GM12874 (cell line): ENCODE measurements around the gene P4HA2.

Experiments used
- TF ChIP-seq, protein P1 (sequence below): IDR thresholded peaks from 2 replicates; pipeline ENCODE4 v1.5.1; 2011; ENCODE audit warnings: low read depth, mild to moderate bottlenecking, control low read depth, low read length, moderate library complexity; ENCODE audit not compliant: insufficient read depth

Gene P4HA2

DNA sequence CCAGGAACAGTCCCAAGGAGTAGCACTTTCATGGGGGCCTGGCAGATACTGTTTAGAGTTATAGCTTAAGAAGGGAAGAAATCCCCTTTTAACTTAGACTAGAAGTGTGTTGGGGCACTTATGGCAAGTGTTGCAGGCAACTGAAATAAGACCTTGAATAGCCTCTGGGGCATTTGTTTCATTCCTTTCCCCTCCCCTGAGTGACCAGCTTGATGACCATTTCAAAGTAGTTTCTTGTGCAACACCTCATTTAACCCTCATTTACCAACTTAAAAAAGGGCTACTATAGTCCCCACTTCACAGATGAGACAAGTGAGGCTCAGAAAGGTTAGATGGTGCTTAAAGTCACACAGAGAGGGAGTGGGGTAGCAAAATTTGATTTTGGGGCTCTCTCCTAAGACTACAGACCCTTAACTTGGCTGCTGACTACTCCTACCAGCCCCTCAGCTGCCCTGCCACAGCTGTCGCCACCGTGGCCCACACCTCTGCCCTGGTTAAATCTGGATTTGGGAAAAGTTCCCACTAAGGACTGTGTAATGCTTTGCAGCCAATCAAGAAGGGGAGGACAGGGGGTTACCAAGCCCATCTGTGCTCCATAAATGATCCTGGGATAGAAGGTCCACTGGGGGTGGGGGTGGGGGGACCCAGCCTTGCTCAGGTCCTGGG, 35.4 kb upstream of the P4HA2 start:
- TF ChIP-seq, protein P1, sequence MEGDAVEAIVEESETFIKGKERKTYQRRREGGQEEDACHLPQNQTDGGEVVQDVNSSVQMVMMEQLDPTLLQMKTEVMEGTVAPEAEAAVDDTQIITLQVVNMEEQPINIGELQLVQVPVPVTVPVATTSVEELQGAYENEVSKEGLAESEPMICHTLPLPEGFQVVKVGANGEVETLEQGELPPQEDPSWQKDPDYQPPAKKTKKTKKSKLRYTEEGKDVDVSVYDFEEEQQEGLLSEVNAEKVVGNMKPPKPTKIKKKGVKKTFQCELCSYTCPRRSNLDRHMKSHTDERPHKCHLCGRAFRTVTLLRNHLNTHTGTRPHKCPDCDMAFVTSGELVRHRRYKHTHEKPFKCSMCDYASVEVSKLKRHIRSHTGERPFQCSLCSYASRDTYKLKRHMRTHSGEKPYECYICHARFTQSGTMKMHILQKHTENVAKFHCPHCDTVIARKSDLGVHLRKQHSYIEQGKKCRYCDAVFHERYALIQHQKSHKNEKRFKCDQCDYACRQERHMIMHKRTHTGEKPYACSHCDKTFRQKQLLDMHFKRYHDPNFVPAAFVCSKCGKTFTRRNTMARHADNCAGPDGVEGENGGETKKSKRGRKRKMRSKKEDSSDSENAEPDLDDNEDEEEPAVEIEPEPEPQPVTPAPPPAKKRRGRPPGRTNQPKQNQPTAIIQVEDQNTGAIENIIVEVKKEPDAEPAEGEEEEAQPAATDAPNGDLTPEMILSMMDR = no peak

DNA sequence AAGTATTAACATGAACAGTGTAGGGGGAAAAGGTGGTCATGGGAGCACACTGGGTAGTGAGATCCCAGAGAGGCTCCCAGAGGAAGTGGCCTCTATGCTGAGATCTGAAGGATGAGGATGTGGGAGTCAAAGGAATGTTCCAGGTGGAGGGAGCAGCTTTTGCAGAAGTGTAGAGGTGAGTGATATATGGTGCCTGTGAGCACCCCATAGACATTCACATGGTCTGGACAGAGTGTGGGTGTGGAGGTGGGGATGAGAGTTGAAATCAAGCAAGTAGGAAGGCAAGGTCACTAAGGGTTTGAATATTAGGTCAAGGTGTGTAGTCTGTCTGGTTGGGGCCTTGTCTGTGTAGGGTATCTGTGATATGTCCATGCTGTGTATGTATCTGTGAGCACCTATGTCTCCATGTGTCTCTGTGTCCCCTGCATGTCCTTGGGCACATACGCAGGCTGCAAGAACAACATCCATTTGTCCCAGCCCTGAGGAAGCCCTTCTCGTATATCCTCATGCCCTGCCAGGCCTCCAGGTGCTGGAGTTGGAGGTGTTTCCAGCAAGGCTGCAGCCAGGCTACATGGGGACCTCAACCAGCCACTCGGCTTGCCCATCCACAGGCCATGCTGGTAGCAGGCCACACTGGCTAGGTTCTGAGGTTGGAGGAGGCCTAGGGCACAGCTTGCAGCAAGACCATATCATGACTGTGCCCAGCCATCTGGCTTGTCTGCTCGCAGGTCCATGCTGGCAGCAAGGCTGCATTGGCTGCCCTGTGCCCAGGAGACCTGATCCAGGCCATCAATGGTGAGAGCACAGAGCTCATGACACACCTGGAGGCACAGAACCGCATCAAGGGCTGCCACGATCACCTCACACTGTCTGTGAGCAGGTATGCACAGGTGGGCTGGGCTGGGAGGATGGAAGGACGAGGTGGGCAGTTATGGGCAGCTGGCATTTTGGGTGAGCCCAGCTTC, 34.5 kb upstream of the P4HA2 start:
- TF ChIP-seq, protein P1 = no peak

DNA sequence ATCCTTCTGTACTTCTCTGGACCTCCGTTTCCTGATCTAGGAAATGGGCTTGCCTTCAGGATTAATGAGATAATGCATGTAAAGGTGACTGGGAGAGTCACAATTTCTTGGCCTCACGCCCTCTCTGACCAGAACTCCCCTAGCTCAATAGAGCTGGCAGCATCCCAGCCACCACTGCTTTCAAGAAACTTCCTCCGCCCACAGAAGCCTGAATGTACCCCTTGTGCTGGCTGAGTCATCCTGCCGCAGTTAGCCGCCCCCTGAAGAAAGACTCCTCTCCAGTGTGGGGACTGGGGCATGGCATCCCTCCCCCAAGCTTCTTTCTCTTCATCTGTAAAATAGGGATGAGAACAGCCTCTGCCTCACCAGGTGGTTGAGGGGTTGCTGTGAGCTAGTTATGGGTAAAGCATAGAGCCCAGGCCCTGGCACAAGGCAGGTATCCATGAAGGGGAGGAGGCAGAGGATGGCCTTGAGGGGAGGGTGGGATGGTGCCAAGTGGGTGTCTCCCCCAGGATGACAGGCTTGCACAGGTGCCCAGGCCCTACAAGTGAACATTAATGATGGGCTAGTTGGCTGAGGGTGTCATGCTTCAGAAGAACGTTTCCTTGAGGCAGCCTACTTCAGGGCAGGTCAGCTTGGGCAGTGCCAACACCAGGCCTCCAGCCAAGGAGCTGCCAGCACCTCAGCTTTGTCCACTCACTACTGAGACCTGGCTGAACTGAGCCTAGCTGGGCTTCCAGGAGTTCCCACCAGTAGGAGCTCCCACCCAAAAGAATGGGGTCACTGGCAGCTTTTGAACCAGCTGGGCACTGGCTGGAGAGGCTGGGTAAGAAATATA, 33.3 kb upstream of the P4HA2 start:
- TF ChIP-seq, protein P1 = no peak

DNA sequence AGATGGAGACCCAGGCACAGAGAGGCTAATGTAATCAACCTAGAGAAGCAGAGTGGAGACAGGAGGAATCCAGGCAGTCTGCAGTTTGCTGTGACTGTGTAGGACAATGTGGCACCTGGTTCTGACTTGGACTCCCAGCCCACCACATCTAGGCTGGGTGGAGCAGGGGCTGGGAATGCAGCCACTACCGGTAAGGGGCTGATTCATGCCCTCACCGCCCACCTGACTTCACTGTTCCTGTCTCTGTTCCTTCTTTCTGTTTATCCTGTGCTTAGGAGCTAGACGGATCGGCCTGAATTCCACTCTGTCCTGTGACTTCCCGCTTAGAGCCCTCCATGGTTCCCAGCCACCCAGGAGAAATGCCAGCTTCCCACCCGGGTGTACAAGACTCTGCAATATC, 32.4 kb upstream of the P4HA2 start:
- TF ChIP-seq, protein P1 = no peak

DNA sequence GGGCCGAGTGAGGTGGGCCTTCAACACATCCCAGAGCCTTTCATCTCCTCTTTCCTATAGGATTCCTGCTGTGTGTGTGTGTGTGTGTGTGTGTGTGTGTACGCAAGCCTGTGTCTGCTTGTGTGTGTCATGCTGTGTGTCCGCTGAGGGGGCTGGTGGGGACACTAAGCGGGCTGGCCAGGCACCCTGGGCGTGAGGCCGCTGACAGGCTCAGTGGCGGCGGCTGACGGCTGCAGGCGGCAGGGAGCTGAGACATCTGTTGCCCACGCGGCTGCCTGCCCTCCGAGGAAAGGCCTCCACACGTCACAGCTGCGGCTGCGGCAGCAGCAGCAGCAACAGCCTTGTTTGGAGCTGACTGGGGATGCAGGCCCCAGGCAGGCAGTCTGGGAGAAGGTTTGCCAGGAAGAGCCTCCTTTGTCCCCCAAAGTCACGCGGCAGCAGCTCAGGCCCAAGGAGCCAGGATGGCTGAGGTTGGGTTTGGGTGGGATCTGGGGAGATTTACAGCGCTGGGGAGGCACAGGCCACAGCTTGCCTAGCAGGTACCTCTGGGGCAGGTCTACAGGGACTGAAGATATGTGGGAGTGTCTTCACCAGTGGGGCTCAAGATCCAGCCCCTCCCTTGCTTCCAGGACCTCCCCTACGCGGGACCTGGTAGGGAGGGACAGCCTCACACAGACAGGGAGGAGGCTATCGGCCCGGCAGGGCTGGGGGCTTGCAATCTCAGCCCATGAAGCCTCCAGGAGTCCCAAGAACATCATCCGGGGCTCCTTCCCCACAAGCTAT, 31.6 kb upstream of the P4HA2 start:
- TF ChIP-seq, protein P1 = no peak

DNA sequence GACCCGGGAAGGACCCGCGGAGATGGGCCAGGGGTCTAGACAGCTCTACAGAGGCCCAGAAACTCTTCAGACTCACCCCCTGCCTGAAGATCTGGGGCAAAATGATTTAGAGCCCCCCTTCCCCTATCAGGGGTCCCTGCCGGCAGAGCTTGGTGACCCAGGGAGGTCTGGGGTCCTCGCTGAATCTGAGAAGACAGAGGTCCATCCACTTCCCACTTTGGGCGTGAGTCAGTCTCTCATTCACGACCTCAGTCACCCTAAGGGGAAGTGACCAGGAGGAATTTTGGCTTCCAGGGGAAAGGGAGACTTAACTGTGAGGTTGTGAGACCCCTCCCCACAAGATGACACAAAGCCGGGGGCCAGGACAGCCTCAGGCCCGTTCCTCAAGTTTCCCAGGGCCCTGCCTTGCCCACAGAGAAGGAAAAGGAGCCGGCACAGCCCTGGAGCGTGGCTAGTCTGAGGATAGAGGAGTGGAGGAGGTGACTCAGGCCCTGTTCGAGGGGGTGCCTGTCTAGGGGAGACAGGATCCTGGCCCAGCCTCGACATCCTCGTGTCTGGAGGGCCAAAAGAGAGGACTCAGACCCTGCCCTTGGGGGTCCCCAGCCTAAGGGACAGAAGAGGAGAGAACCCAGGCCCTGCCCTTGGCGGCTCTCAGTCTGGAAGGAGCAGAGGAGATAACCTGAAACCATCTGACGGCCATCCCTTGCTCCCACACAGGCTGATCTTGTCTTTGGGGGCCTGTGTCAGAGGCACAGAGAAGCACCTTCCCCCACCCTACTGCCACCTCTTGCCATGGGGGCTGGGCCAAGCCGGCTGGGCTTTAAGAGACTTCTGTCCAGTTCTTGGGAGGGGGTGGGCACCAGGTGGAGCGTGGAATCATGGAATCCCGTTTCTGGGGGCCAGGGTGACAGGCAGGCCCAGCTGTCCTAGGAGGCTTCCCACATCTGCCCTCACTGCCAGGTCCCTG, 30.7 kb upstream of the P4HA2 start:
- TF ChIP-seq, protein P1 = no peak
